Measurements from ENCODE around the gene ERCC5. TPM values are rescaled to one million over a fixed set of nuclear protein-coding genes. Genes with fewer than 3 reads are reported as not detected.

ERCC5 gene
- total RNA-seq, 2 donors from 2014 or later: 38.2 to 40.0 TPM

DNA sequence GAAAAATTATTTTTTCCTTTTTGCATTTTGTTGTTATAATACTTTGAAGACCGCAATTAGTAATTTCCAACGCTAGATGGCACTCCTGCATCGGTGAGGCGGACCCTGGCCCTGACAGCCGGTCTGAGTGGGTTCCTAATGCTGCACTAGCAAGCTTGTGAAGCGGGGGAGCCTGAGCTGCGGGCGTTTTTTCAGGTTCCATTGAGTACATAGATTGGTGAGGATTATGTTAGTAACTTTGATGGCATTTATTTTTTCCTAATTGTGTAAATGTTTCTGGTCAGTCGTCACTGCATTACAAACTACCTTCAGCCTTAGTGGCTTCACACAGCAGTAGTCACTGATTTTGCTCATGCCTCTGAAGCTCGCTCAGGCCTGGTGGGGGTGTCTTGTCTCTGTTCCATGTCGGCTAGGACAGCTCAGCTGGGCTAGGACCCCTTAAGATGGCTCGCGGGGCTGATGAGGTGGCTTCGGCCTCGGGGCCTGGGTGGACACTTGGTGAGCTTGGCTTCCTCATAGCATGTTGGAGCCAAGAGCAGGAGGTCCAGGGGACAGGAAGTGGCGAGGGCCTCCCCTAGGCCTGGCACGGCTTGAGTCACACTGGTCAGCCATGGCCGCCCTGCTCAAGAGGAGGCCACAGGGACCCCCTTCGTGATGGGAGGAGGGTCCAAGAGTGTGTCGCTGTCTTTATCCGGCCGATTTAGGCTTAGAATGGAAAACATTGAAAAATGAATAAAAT is 25.0 kb downstream of the ERCC5 start:
- H3K4me3 ChIP-seq: no peak overlapping the region
- TF ChIP-seq, protein P1, sequence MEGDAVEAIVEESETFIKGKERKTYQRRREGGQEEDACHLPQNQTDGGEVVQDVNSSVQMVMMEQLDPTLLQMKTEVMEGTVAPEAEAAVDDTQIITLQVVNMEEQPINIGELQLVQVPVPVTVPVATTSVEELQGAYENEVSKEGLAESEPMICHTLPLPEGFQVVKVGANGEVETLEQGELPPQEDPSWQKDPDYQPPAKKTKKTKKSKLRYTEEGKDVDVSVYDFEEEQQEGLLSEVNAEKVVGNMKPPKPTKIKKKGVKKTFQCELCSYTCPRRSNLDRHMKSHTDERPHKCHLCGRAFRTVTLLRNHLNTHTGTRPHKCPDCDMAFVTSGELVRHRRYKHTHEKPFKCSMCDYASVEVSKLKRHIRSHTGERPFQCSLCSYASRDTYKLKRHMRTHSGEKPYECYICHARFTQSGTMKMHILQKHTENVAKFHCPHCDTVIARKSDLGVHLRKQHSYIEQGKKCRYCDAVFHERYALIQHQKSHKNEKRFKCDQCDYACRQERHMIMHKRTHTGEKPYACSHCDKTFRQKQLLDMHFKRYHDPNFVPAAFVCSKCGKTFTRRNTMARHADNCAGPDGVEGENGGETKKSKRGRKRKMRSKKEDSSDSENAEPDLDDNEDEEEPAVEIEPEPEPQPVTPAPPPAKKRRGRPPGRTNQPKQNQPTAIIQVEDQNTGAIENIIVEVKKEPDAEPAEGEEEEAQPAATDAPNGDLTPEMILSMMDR (IDR thresholded peaks at IDR 0.05): peak; percentile 64 to 87
- H3K27ac ChIP-seq: peak overlapping the region in 1 of 2 donors; percentile 26
- no peaks in the 10 kb centered on the region for H3K27me3 ChIP-seq
- DNase-seq (ENCODE audit: low spot score): no peak
- H3K9me3 ChIP-seq: no peaks in the 10 kb centered on the region
- H3K36me3 ChIP-seq: peaks cover 61% of the 10 kb centered on the region
- peaks cover 0 to 6% of the 10 kb centered on the region in 2 donors for H3K4me1 ChIP-seq

DNA sequence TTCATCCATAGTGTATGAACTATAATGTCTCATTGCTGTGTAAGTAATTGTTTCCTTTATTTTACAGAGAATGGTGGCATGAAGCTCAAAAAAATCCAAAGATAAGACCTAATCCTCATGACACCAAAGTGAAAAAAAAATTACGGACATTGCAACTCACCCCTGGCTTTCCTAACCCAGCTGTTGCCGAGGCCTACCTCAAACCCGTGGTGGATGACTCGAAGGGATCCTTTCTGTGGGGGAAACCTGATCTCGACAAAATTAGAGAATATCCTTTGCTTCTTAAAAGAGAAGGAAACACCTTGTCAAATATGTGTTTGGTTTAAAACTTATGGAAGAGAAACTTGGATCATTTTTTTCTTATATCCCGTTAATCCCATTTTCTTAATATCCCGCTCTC is 26.3 kb downstream of the ERCC5 start:
- no peak overlapping the region for H3K27ac ChIP-seq
- H3K27me3 ChIP-seq: no peaks in the 10 kb centered on the region
- no peak overlapping the region for H3K4me3 ChIP-seq
- no peak for DNase-seq (ENCODE audit: low spot score)
- peaks cover 0 to 6% of the 10 kb centered on the region in 2 donors for H3K4me1 ChIP-seq
- TF ChIP-seq, protein P1 (IDR thresholded peaks at IDR 0.05): no peak
- H3K36me3 ChIP-seq: peaks cover 55% of the 10 kb centered on the region
- H3K9me3 ChIP-seq: no peaks in the 10 kb centered on the region

DNA sequence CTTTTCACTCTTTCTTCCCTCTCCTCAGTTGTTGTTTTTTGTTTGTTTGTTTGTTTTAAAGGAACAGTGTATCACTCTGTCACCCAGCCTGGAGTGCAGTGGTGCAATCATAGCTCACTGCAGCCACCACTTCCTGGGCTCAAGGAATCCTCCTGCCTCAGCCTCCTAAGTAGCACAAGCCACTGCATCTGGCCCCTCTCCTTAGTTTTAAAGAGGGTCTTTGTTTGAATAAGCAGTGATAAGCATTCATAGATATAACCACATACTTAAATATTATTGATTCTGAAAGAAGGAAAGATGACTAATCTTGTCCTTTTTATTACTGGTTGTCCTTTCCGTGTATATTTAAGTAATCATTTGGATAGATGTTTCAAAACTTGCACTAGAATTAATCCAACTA is 26.7 kb downstream of the ERCC5 start:
- Histone ChIP-seq H3K4me1 (peaks cover 0 to 6% of the 10 kb centered on the region in 2 donors), H3K9me3 (no peaks in the 10 kb centered on the region), H3K27ac (no peak overlapping the region), H3K27me3 (no peaks in the 10 kb centered on the region), H3K4me3 (no peak overlapping the region), H3K36me3 (peaks cover 51% of the 10 kb centered on the region)
- no peak for DNase-seq (ENCODE audit: low spot score)
- TF ChIP-seq, protein P1 (IDR thresholded peaks at IDR 0.05): no peak

DNA sequence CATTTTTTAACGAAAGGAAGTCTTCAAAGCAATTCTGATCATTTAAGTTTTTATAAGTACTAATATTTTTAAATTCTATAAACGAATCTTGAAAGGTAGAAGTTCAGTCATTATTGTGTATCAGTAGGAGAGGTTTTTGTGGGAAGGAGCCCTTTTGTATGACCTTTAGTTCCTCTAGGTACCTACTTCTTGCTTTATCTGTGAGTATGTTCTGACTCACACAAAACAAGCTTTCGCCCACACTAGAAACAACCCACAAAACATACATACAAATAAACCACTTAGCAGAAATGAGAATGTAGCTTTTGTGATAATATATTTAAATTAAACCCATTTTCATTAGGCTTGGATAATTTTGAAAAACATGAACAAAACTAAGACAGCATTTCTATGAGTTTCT is 27.8 kb downstream of the ERCC5 start:
- DNase-seq (ENCODE audit: low spot score): no peak
- no peaks in the 10 kb centered on the region for H3K27me3 ChIP-seq
- no peaks in the 10 kb centered on the region for H3K9me3 ChIP-seq
- TF ChIP-seq, protein P1 (IDR thresholded peaks at IDR 0.05): no peak
- no peak overlapping the region for H3K27ac ChIP-seq
- H3K36me3 ChIP-seq: peaks cover 40% of the 10 kb centered on the region
- H3K4me3 ChIP-seq: no peak overlapping the region
- H3K4me1 ChIP-seq: peaks cover 0 to 6% of the 10 kb centered on the region in 2 donors

DNA sequence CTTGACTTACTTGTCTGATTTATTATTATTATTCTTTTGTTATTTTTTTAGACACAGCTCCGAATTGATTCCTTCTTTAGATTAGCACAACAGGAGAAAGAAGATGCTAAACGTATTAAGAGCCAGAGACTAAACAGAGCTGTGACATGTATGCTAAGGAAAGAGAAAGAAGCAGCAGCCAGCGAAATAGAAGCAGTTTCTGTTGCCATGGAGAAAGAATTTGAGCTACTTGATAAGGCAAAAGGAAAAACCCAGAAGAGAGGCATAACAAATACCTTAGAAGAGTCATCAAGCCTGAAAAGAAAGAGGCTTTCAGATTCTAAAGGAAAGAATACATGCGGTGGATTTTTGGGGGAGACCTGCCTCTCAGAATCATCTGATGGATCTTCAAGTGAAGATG is 29.4 kb downstream of the ERCC5 start:
- peaks cover 35% of the 10 kb centered on the region for H3K36me3 ChIP-seq
- no peak for DNase-seq (ENCODE audit: low spot score)
- H3K27ac ChIP-seq: no peak overlapping the region
- H3K4me3 ChIP-seq: no peak overlapping the region
- H3K9me3 ChIP-seq: no peaks in the 10 kb centered on the region
- TF ChIP-seq, protein P1 (IDR thresholded peaks at IDR 0.05): no peak
- peaks cover 0 to 6% of the 10 kb centered on the region in 2 donors for H3K4me1 ChIP-seq
- no peaks in the 10 kb centered on the region for H3K27me3 ChIP-seq

DNA sequence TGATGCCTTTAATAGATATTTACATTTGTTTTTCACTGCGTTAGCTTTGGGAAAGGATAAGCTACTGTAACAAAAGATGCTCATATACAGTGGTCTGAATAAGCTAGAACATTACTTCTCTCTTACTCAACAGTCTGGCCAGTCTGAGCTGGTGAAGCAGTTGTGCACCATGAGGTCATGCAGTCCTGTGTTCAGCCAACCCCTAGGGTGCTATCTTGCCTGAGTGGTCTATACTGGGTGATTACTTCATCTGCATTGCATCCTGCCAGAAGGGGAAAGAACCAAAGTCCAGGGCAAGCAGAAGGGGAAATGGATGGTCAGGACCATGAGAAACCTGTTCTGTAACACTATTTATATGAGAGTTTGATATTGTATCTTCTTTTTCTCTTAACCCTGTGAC is 31.5 kb downstream of the ERCC5 start:
- no peak overlapping the region for H3K27ac ChIP-seq
- TF ChIP-seq, protein P1 (IDR thresholded peaks at IDR 0.05): no peak

More for the DNA sequence above, 31.5 kb downstream of the ERCC5 start:
- H3K27me3 ChIP-seq: no peaks in the 10 kb centered on the region
- H3K4me3 ChIP-seq: no peak overlapping the region
- H3K36me3 ChIP-seq: peaks cover 32% of the 10 kb centered on the region
- no peaks in the 10 kb centered on the region for H3K4me1 ChIP-seq
- no peaks in the 10 kb centered on the region for H3K9me3 ChIP-seq
- DNase-seq (ENCODE audit: low spot score): no peak

All from right atrium auricular region (tissue), 2 donors.